Measurements from ENCODE around the gene RAB5A.
A peak's percentile ranks its signal among the peaks of the same experiment; 100 is the strongest.

Gene RAB5A

DNA sequence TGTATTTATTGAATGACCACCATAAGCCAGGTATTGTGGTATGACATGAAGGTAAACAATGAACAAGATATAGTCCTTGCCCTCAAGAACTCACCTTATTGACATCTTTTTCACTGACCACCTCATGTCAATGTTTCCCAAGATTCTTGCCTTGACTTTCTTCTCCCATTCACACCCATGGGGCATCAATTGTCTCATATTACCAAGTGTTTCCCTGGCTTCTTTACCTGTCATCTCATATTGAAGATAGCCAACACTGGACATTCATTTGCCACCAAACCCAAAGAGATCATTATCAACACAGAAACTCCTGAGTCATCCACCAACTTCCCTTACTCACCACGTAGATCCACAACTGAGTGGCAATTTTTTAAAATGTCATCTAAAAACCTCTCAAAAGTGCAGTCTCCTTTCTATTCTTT is 15.1 kb upstream of the RAB5A start:
- TF ChIP-seq POLR2A (IDR thresholded peaks at IDR 0.05; ENCODE audit: low read depth, low read length) (no peak), TAF1 (IDR thresholded peaks at IDR 0.05; ENCODE audit: borderline replicate concordance, low read depth, low read length) (no peak), POLR2AphosphoS5 (IDR thresholded peaks at IDR 0.05; ENCODE audit: low read depth, low read length) (no peak)
- no peak for DNase-seq (ENCODE audit: insufficient read length)
- no peak for FAIRE-seq

GRCh38 chr3:19932422-19932821 is 14.5 kb upstream of the RAB5A start:
- DNase-seq (ENCODE audit: insufficient read length), result no peak
- TF ChIP-seq TAF1 (IDR thresholded peaks at IDR 0.05; ENCODE audit: borderline replicate concordance, low read depth, low read length) (no peak), POLR2A (IDR thresholded peaks at IDR 0.05; ENCODE audit: low read depth, low read length) (no peak), POLR2AphosphoS5 (IDR thresholded peaks at IDR 0.05; ENCODE audit: low read depth, low read length) (no peak)
- FAIRE-seq, result peak; percentile 63

- TF ChIP-seq POLR2AphosphoS5 (IDR thresholded peaks at IDR 0.05; ENCODE audit: low read depth, low read length) (no peak), POLR2A (IDR thresholded peaks at IDR 0.05; ENCODE audit: low read depth, low read length) (no peak), TAF1 (IDR thresholded peaks at IDR 0.05; ENCODE audit: borderline replicate concordance, low read depth, low read length) (no peak)
- FAIRE-seq, result no peak
- no peak for DNase-seq (ENCODE audit: insufficient read length)
Observed at GRCh38 chr3:19934098-19934566, 12.8 kb upstream of the RAB5A start, which contains the start of gene EFHB. Gene EFHB, minus strand, starts transcription at chr3:19934217. Its CDS starts 199 bp downstream, at chr3:19934018.

DNA sequence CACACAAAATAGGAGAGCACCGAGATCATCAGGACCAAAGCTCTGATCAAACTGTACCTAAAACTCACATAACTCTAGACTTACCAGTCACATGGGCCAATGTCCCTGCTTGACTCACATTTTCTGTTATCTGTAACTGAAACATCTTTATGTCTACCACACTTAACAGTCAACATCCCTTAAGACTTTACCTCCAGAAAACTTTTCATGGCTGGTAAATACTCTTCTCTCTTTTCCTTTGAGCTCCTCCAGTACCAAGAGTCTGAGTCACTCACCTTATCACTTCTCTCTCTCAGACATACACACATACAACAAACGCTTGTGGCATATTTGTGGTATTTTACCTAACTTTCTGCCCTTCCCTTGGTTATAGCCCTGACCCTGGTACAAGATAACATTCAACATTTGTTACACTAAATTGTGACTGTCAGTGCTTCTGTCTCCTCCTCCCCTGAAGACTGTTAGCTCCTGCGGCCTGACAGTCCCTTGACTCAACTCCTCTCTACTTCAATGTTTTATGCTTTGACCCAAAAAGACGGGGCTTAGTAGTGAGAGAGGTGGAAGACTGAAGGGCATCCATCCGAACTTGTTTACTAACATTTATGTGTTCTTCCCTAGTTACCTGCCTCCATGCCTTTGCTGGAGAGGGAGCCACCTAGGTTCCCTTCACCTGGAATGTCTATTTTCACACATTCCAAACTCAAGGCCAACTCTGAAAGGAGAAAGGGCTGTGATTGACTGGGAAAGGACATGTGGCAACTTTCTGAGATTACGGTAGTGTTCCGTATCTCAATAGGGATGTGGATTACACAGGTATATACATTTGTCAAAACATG is 9.2 kb upstream of the RAB5A start:
- DNase-seq (ENCODE audit: insufficient read length) (no peak), FAIRE-seq (no peak)
- no peak for TF ChIP-seq POLR2A (IDR thresholded peaks at IDR 0.05; ENCODE audit: low read depth, low read length)
- no peak for TF ChIP-seq TAF1 (IDR thresholded peaks at IDR 0.05; ENCODE audit: borderline replicate concordance, low read depth, low read length)
- TF ChIP-seq POLR2AphosphoS5 (IDR thresholded peaks at IDR 0.05; ENCODE audit: low read depth, low read length), result no peak

DNA sequence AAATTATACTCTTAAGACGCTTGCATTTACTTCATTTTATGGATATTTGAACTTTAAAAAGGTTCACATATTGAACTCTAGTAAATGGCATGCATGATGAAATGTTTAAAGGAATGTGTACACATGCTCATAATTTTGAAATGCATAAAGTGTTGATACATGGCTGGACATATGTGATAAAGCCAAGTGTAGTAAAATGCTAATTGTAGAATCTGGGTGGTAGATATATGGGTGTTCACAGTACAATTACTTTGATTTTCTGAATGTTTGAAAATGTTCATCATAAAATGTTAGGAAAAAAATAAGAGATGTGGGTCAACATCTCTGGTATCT is 8.6 kb upstream of the RAB5A start:
- no peak for FAIRE-seq
- no peak for DNase-seq (ENCODE audit: insufficient read length)
- no peak for TF ChIP-seq TAF1 (IDR thresholded peaks at IDR 0.05; ENCODE audit: borderline replicate concordance, low read depth, low read length)
- TF ChIP-seq POLR2AphosphoS5 (IDR thresholded peaks at IDR 0.05; ENCODE audit: low read depth, low read length), result no peak
- no peak for TF ChIP-seq POLR2A (IDR thresholded peaks at IDR 0.05; ENCODE audit: low read depth, low read length)

DNA sequence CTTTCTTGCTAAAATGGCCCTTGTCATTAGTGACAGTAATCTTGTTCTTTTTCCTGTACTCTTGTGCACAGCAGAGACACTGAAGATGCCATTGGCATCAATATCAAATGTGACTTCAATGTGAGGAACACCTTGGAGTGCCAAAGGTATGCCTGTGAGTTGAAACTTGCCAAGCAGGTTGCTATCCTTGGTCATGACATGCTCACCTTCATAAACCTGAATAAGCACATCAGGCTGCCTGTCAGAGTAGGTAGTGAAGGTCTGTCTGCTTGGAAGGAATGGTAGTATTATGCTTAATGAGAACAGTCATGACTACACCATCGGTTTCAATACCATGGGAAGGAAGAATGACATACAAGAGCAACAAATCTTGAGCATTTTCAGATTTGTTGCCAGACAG is 6.3 kb upstream of the RAB5A start:
- no peak for DNase-seq (ENCODE audit: insufficient read length)
- FAIRE-seq, result no peak
- TF ChIP-seq POLR2AphosphoS5 (IDR thresholded peaks at IDR 0.05; ENCODE audit: low read depth, low read length) (no peak), TAF1 (IDR thresholded peaks at IDR 0.05; ENCODE audit: borderline replicate concordance, low read depth, low read length) (no peak), POLR2A (IDR thresholded peaks at IDR 0.05; ENCODE audit: low read depth, low read length) (no peak)

DNA sequence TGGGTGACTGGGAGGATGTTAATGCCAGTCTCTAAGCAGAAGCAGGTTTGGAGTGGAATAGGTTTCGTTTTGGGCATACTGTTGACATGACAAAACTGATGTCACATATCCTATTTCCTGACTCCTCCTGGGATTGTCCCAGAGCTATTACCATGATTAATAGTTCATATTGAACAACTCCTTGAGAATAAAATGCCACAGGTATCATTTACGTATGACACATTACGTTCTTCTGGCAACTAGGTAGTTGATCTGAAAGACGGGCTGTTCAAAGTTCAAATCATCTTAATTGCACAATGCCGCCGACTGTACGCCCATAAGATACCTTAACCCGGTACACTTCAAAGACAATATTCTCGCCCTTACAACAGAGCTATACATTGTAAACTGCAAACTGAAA is 1.4 kb upstream of the RAB5A start:
- TF ChIP-seq POLR2A (IDR thresholded peaks at IDR 0.05; ENCODE audit: low read depth, low read length) (no peak), POLR2AphosphoS5 (IDR thresholded peaks at IDR 0.05; ENCODE audit: low read depth, low read length) (no peak), TAF1 (IDR thresholded peaks at IDR 0.05; ENCODE audit: borderline replicate concordance, low read depth, low read length) (no peak)
- no peak for DNase-seq (ENCODE audit: insufficient read length)
- no peak for FAIRE-seq

DNA sequence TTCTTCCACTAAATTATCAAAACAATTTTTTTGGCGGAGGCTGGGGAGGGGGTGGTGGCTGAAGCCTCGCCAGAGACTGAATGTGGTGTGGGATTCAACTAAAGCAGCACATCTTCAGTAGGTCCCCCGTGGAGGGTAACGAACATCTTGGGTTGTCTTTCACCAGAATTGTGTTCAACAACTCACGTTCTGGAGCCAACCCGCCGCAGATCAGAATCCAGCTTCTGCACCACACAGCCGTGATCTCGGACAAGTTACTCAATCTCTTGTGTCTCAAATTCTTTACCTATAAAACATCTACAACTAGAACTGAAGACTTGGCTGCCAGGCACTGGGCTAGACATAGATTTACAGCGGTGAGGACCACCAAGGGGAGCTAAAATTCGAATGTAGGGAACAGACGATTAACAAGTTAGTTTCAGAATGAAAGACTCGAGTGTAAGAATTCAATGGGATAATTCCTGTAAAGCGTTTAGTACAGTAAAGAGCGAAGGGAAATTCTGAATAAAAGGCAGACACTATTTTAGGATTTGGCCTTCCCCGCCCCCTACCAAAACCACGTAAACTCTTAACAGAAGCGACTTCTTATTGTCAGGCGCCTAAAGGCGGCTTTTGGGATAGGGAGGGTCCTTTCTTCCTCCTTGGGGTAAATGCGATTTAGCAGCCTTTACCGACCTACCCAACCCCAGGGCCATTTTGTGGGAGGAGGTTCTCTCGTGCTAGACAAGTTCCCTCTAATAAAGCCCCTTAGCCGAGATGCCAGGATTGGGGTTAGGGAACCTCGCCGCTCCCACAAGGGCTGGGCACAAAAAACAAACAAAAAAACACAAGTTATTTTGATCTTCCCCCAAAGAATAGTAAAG is 697 bp upstream of the RAB5A start:
- TF ChIP-seq POLR2A (IDR thresholded peaks at IDR 0.05; ENCODE audit: low read depth, low read length) (no peak), TAF1 (IDR thresholded peaks at IDR 0.05; ENCODE audit: borderline replicate concordance, low read depth, low read length) (no peak), POLR2AphosphoS5 (IDR thresholded peaks at IDR 0.05; ENCODE audit: low read depth, low read length) (no peak)
- FAIRE-seq (peak; percentile 38), DNase-seq (ENCODE audit: insufficient read length) (peak; percentile 15)

DNA sequence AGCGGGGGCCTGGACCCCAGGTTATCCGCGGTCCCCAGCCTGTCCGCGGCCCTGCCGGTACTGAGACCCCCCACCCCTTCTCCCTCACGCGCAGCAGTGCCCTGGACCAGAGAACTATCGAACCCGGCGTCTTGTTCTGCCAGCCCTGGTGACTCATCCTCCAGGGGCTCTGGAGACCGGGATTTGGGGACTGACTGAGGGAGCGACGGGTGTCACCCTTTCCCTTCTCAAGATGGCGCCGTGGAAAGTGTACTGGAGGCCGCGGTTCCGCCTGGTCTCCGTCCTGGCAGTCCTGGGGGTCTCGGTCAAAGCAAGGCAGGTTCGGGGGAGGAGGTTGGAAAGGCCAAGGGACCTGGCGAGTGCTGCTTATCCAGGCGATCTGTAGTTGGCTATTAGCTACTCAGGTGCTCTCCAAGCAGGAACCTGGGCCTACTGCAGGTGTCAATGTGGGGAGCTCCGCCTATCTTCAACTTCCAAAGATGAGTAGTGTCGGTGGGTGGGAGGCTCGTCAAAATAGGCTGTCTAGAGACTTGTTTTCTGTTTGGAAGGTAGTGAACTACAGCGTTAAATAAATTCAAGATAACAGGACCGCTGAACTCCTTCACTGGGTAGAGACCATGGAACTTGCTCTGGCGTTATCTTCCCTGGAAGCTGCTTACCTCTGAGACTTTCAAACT is 790 bp downstream of the RAB5A start:
- peak; percentile 63 for FAIRE-seq
- DNase-seq (ENCODE audit: insufficient read length), result peak; percentile 16

DNA sequence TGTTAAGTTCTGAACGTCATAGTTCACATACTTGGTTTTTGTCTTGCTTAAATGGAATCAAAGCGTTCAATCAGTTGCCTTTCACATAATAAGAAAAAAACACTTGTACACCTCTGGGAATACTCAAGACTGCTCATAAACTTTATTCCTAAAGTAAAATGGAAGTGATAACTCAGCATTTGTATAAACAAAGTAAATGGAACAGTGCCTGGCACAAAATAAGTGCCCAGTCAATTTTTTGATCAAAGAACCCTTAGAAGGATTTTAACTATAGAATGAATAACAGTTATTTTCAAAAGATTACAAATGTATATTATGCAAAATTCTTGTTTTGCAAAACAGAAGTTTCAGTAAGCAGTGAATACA is 1.3 kb downstream of the RAB5A start:
- no peak for FAIRE-seq
- TF ChIP-seq POLR2AphosphoS5 (IDR thresholded peaks at IDR 0.05; ENCODE audit: low read depth, low read length) (no peak), POLR2A (IDR thresholded peaks at IDR 0.05; ENCODE audit: low read depth, low read length) (no peak), TAF1 (IDR thresholded peaks at IDR 0.05; ENCODE audit: borderline replicate concordance, low read depth, low read length) (no peak)
- no peak for DNase-seq (ENCODE audit: insufficient read length)

More for the DNA sequence above, 790 bp downstream of the RAB5A start:
- no peak; the same call in 1 of the 2 replicates for TF ChIP-seq POLR2A (IDR thresholded peaks at IDR 0.05; ENCODE audit: low read depth, low read length)
- no peak for TF ChIP-seq TAF1 (IDR thresholded peaks at IDR 0.05; ENCODE audit: borderline replicate concordance, low read depth, low read length)
- no peak for TF ChIP-seq POLR2AphosphoS5 (IDR thresholded peaks at IDR 0.05; ENCODE audit: low read depth, low read length)

DNA sequence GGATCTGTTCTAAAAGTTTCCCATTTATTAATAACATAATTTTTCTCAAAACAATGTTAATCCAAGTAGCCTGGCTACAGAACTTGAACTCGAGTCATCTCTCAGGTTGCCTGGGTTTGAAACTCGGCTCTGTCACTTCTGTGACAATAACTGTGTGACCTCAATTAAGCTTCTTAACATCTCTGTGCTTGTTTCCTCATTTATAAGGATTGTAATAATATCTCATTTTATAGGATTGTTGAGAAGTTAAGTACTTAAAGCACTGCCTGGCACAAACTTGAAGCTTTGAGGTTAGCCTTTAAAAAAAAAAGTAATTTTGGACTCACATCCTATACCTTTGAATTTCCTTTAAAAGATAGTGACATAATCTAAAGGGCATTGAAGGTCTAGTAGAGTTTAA is 3.4 kb downstream of the RAB5A start:
- no peak for TF ChIP-seq TAF1 (IDR thresholded peaks at IDR 0.05; ENCODE audit: borderline replicate concordance, low read depth, low read length)
- no peak for TF ChIP-seq POLR2A (IDR thresholded peaks at IDR 0.05; ENCODE audit: low read depth, low read length)
- TF ChIP-seq POLR2AphosphoS5 (IDR thresholded peaks at IDR 0.05; ENCODE audit: low read depth, low read length), result no peak
- FAIRE-seq, result no peak
- DNase-seq (ENCODE audit: insufficient read length), result no peak
